ENCODE results near the gene PTPN14. TPM values are rescaled to one million over a fixed set of nuclear protein-coding genes. Genes with fewer than 3 reads are reported as not detected.
"Not testable (repeated sequence)": the region's sequence is repeated elsewhere in the genome, so short reads cannot be mapped to it uniquely, and the experiment has no call there.

PTPN14 gene
- 10 to 100 TPM; 42.8 to 63.8 (median 50.4) TPM for total RNA-seq

DNA sequence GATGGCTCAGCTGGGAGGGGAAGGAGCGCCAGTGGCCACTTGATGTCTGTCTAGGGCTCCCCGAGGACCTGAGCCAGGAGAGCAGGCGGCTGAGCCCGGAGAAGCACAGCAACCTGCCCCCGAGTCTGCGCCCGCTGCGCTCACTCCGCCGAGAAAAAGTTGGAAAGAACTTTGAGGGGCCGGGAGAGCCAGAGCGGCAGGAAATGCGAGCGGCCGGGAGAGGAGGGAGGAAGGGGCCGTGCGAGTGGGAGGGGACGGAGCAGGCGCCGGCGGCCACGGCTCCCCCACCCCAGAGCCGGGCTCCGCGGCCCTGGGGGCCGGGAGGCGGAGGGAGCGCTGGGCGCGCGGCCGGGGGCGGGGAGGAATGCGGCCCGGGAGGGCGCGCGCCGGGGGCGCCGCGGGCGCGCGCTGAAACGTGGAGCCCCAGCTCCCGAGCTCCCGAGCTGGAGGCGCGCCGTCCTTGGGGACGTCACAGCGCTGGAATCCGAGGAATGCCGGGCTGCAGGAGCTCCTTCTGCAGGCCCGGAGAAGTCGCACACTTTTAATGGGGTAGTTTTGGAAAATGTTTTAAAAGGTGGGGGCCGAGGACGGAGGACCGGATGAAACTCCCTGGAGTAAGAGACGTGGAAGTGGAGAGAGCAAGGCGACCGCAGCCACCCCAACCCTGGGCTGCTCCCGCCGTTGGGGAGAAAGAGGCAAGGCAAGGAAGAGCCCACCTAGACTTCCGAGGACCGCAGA lies at the start of gene PTPN14:
Gene PTPN14 (minus strand): TSS at position 167 of the 738 bp plus-strand sequence. CDS start 86,799 bp downstream, outside the sequence.
- H3K27me3 ChIP-seq: no peaks in the 10 kb centered on the region
- H3K4me1 ChIP-seq: peaks cover 37 to 38% of the 10 kb centered on the region in 2 donors
- TF ChIP-seq POLR2A (IDR thresholded peaks at IDR 0.05): peak; percentile 80 to 82
- TF ChIP-seq, protein P1, sequence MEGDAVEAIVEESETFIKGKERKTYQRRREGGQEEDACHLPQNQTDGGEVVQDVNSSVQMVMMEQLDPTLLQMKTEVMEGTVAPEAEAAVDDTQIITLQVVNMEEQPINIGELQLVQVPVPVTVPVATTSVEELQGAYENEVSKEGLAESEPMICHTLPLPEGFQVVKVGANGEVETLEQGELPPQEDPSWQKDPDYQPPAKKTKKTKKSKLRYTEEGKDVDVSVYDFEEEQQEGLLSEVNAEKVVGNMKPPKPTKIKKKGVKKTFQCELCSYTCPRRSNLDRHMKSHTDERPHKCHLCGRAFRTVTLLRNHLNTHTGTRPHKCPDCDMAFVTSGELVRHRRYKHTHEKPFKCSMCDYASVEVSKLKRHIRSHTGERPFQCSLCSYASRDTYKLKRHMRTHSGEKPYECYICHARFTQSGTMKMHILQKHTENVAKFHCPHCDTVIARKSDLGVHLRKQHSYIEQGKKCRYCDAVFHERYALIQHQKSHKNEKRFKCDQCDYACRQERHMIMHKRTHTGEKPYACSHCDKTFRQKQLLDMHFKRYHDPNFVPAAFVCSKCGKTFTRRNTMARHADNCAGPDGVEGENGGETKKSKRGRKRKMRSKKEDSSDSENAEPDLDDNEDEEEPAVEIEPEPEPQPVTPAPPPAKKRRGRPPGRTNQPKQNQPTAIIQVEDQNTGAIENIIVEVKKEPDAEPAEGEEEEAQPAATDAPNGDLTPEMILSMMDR (IDR thresholded peaks at IDR 0.05 in 4 of 5, conservative IDR thresholded peaks at IDR 0.05 in 1 of 5): peak in 3 of 5 experiments; percentile 13 to 39 (median 21)
- H3K27ac ChIP-seq: peak within 1 kb of the TSS; percentile 93 to 99 (median 95)
- in situ Hi-C loops (cut with MboI; ENCODE audit: low sequenced_read_pairs in 4 of 4): no loop called here
- intact Hi-C loops (cut with DNase I; ENCODE audit: low total_unique reads): loop anchor here (1.0 to 2.0 kb wide), 2 partner anchors 31 to 189 kb away; no protein-coding TSS in a partner anchor
- peak; percentile 73 to 75 for ATAC-seq
- peak within 1 kb of the TSS; percentile 68 to 96 (median 87) for H3K4me3 ChIP-seq
- no peaks in the 10 kb centered on the region for H3K36me3 ChIP-seq
- DNase-seq: peak; percentile 64 to 80
- H3K9me3 ChIP-seq: no peaks in the 10 kb centered on the region

DNA sequence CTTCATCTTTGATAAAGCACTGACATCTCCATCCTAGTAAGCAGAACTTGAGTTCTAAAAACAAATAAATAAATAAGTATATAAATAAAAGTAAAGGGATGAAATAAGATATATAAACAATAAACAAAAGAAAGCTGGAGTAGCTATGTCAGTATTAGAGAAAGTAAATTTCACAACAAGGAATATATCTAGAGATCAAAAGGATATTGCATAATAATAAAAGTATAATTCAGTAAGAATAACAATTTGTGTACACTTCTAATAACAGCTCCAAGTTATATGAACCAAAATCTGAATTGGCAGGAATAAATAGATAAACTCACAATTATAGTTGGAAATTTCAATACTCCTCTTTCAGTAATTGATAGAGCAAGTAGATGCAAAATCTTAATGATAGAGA lies 41.8 kb upstream of the PTPN14 start:
- no peak for DNase-seq
- peaks cover 3 to 8% of the 10 kb centered on the region in 2 donors for H3K4me1 ChIP-seq
- no peak for ATAC-seq
- no peaks in the 10 kb centered on the region for H3K27me3 ChIP-seq
- H3K4me3 ChIP-seq: no peak overlapping the region
- H3K27ac ChIP-seq: no peak overlapping the region
- TF ChIP-seq, protein P1 (IDR thresholded peaks at IDR 0.05 in 4 of 5, conservative IDR thresholded peaks at IDR 0.05 in 1 of 5): no peak
- no peak for TF ChIP-seq POLR2A (IDR thresholded peaks at IDR 0.05)
- in situ Hi-C loops (cut with MboI; ENCODE audit: low sequenced_read_pairs in 4 of 4): loop anchor here (25.0 kb wide), 1 partner anchor 381 kb away; no protein-coding TSS in a partner anchor
- H3K36me3 ChIP-seq: no peaks in the 10 kb centered on the region
- intact Hi-C loops (cut with DNase I; ENCODE audit: low total_unique reads): no loop called here
- H3K9me3 ChIP-seq: no peaks in the 10 kb centered on the region

DNA sequence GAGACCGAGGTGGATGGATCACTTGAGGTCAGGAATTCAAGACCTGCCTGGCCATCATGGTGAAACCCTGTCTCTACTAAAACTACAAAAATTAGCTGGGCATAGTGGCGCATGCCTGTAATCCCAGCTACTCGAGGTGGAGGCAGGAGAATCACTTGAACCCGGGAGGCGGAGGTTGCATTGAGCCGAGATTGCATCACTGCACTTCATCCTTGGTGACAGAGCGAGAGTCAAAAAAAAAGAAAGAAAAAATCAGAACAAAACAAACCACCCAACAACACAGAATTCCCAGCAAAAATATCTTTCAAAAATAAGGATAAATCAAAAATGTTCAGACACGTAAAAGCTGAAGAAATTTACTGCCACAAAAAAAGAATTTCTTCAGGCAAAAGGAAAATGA lies 40.5 kb upstream of the PTPN14 start:
- H3K27me3 ChIP-seq; H3K4me3 ChIP-seq; ATAC-seq; H3K36me3 ChIP-seq; H3K9me3 ChIP-seq; intact Hi-C loops (cut with DNase I; ENCODE audit: low total_unique reads); H3K4me1 ChIP-seq; DNase-seq; H3K27ac ChIP-seq: not testable (repeated sequence)
- in situ Hi-C loops (cut with MboI; ENCODE audit: low sequenced_read_pairs in 4 of 4): loop anchor here (25.0 kb wide), 1 partner anchor 380 kb away; no protein-coding TSS in a partner anchor

- H3K27me3 ChIP-seq: no peaks in the 10 kb centered on the region
- H3K9me3 ChIP-seq: no peaks in the 10 kb centered on the region
- H3K4me1 ChIP-seq: peaks cover 3 to 8% of the 10 kb centered on the region in 2 donors
- no peak overlapping the region for H3K4me3 ChIP-seq
- no peak for ATAC-seq
- H3K27ac ChIP-seq: no peak overlapping the region
- TF ChIP-seq, protein P1 (IDR thresholded peaks at IDR 0.05 in 4 of 5, conservative IDR thresholded peaks at IDR 0.05 in 1 of 5): no peak
- TF ChIP-seq POLR2A (IDR thresholded peaks at IDR 0.05): no peak
- DNase-seq: no peak
- intact Hi-C loops (cut with DNase I; ENCODE audit: low total_unique reads) (no loop called here), in situ Hi-C loops (cut with MboI; ENCODE audit: low sequenced_read_pairs in 4 of 4) (loop anchor here (25.0 kb wide), 1 partner anchor 378 kb away; no protein-coding TSS in a partner anchor)
- H3K36me3 ChIP-seq: no peaks in the 10 kb centered on the region
Observed at GRCh38 chr1:214590696-214591095, 39.3 kb upstream of the PTPN14 start.

GRCh38 chr1:214588963-214589597 lies 37.7 kb upstream of the PTPN14 start:
- ATAC-seq (peak; percentile 74 to 89), DNase-seq (peak; percentile 33 to 35)
- H3K4me1 ChIP-seq: peaks cover 7 to 12% of the 10 kb centered on the region in 2 donors
- H3K36me3 ChIP-seq: no peaks in the 10 kb centered on the region
- in situ Hi-C loops (cut with MboI; ENCODE audit: low sequenced_read_pairs in 4 of 4): loop anchor here (5.0 to 25.0 kb wide), 3 partner anchors 254 to 377 kb away; no protein-coding TSS in a partner anchor
- H3K27me3 ChIP-seq: no peaks in the 10 kb centered on the region
- no peaks in the 10 kb centered on the region for H3K9me3 ChIP-seq
- no peak for TF ChIP-seq POLR2A (IDR thresholded peaks at IDR 0.05)
- intact Hi-C loops (cut with DNase I; ENCODE audit: low total_unique reads): loop anchor here (5.0 to 10.0 kb wide), 2 partner anchors 377 to 594 kb away; no protein-coding TSS in a partner anchor
- H3K4me3 ChIP-seq: no peak overlapping the region
- H3K27ac ChIP-seq: peak overlapping the region; percentile 41 to 84 (median 71)
